ENCODE data around the gene MYLK.

MYLK gene

GRCh38 chr3:123819949-123820348 lies 64.2 kb downstream of the MYLK start:
- DNase-seq = no peak

GRCh38 chr3:123818921-123819429 lies 65.2 kb downstream of the MYLK start:
- no peak for DNase-seq

GRCh38 chr3:123818324-123818920 lies 65.7 kb downstream of the MYLK start:
- no peak for DNase-seq

- DNase-seq = no peak
These were observed 66.7 kb downstream of the MYLK start for GRCh38 chr3:123817413-123817812.

- DNase-seq = no peak
These were observed 67.4 kb downstream of the MYLK start for GRCh38 chr3:123816673-123817207.

GRCh38 chr3:123815981-123816380 lies 68.2 kb downstream of the MYLK start:
- DNase-seq = no peak

GRCh38 chr3:123813876-123814275 lies 70.3 kb downstream of the MYLK start:
- DNase-seq = no peak

GRCh38 chr3:123809597-123809996 lies 74.5 kb downstream of the MYLK start:
- DNase-seq = no peak

- no peak for DNase-seq
These were observed 75.3 kb downstream of the MYLK start for GRCh38 chr3:123808812-123809211.

GRCh38 chr3:123807820-123808219 lies 76.3 kb downstream of the MYLK start:
- DNase-seq = no peak

GRCh38 chr3:123805504-123805903 lies 78.6 kb downstream of the MYLK start:
- DNase-seq = no peak

GRCh38 chr3:123805101-123805500 lies 79.0 kb downstream of the MYLK start:
- DNase-seq = no peak

- DNase-seq = no peak
These were observed 79.5 kb downstream of the MYLK start for GRCh38 chr3:123804676-123805075.

GRCh38 chr3:123803521-123803920 lies 80.6 kb downstream of the MYLK start:
- DNase-seq = no peak

GRCh38 chr3:123802007-123802625 lies 82.0 kb downstream of the MYLK start:
- DNase-seq = no peak

GRCh38 chr3:123801474-123801873 lies 82.7 kb downstream of the MYLK start:
- DNase-seq = no peak

- DNase-seq = no peak
These were observed 83.8 kb downstream of the MYLK start for GRCh38 chr3:123800362-123800682.

GRCh38 chr3:123799544-123800361 lies 84.4 kb downstream of the MYLK start:
- DNase-seq = no peak

GRCh38 chr3:123798550-123798949 lies 85.6 kb downstream of the MYLK start:
- no peak for DNase-seq

GRCh38 chr3:123795471-123796251 lies 88.5 kb downstream of the MYLK start:
- DNase-seq = no peak

GRCh38 chr3:123793425-123793824 lies 90.7 kb downstream of the MYLK start:
- no peak for DNase-seq

GRCh38 chr3:123792473-123793201 lies 91.5 kb downstream of the MYLK start:
- no peak for DNase-seq

Measured in activated naive CD4-positive, alpha-beta T cell treated with Interleukin-2 at 50 U/mL for 16 hours (primary cell).